GM23248 (cell line): ENCODE data around the gene TRIM69. TPM values are rescaled to one million over a fixed set of nuclear protein-coding genes. Genes with fewer than 3 reads are reported as not detected.
"Not testable (repeated sequence)": the region's sequence is repeated elsewhere in the genome, so short reads cannot be mapped to it uniquely, and the experiment has no call there.

Experiments
- DNase-seq: peaks from one replicate; pipeline ENCODE4 v3.0.0-alpha.2; 2015
- H2AFZ ChIP-seq: fragments of 200-600 bp; sonication (generic); 2 replicates; pipeline ENCODE4 v1.6.1; 2016; ENCODE audit warnings: antibody characterized with exemption
- H3F3A ChIP-seq: fragments of 200-600 bp; sonication (generic); 2 replicates; pipeline ENCODE4 v1.6.1; 2016; ENCODE audit warnings: mild to moderate bottlenecking, antibody characterized with exemption, mixed run types; ENCODE audit not compliant: insufficient read depth
- H3K27ac ChIP-seq: fragments of 200-600 bp; sonication (generic); 2 replicates; pipeline ENCODE4 v1.5.1; 2016; ENCODE audit warnings: mild to moderate bottlenecking
- H3K27me3 ChIP-seq: fragments of 200-600 bp; sonication (generic); replicated peaks from 2 replicates; pipeline ENCODE4 v1.6.1; 2016; ENCODE audit warnings: mild to moderate bottlenecking; ENCODE audit not compliant: insufficient read depth
- H3K36me3 ChIP-seq: fragments of 200-600 bp; sonication (generic); 2 replicates; pipeline ENCODE4 v1.6.1; 2016; ENCODE audit warnings: low read depth, mild to moderate bottlenecking
- H3K4me1 ChIP-seq: fragments of 200-600 bp; sonication (generic); 2 replicates; pipeline ENCODE4 v1.6.1; 2016; ENCODE audit warnings: mild to moderate bottlenecking; ENCODE audit not compliant: insufficient read depth
- H3K4me2 ChIP-seq: fragments of 200-600 bp; sonication (generic); one replicate; pipeline ENCODE4 v1.6.1; 2016; ENCODE audit warnings: mild to moderate bottlenecking; ENCODE audit not compliant: unreplicated experiment
- H3K4me3 ChIP-seq: fragments of 200-600 bp; sonication (generic); 2 replicates; pipeline ENCODE4 v1.5.1; 2016; ENCODE audit warnings: mild to moderate bottlenecking
- H3K79me2 ChIP-seq: fragments of 200-600 bp; sonication (generic); 2 replicates; pipeline ENCODE4 v1.6.1; 2016; ENCODE audit warnings: mild to moderate bottlenecking; ENCODE audit not compliant: insufficient read depth
- H3K9ac ChIP-seq: fragments of 200-600 bp; sonication (generic); 2 replicates; pipeline ENCODE4 v1.6.1; 2016; ENCODE audit warnings: mild to moderate bottlenecking
- H3K9me2 ChIP-seq: fragments of 200-600 bp; sonication (generic); 2 replicates; pipeline ENCODE4 v1.6.1; 2016; ENCODE audit warnings: mixed run types, mild to moderate bottlenecking, moderate library complexity; ENCODE audit not compliant: insufficient read depth
- H3K9me3 ChIP-seq: fragments of 200-600 bp; sonication (generic); one replicate; pipeline ENCODE4 v1.6.1; 2017; ENCODE audit warnings: low read depth
- H4K20me1 ChIP-seq: fragments of 200-600 bp; sonication (generic); 2 replicates; pipeline ENCODE4 v1.6.0; 2016; ENCODE audit not compliant: insufficient read depth
- EZH2 ChIP-seq: fragments of 200-600 bp; sonication (generic); IDR thresholded peaks from 2 replicates; pipeline ENCODE4 v1.6.1; 2018; ENCODE audit warnings: antibody characterized with exemption, mild to moderate bottlenecking; ENCODE audit not compliant: insufficient read depth, poor library complexity, severe bottlenecking
- EZH2phosphoT487 ChIP-seq: fragments of 200-600 bp; sonication (generic); IDR thresholded peaks from 2 replicates; pipeline ENCODE4 v1.6.1; 2018; ENCODE audit warnings: antibody characterized with exemption, moderate library complexity, mild to moderate bottlenecking, low read depth; ENCODE audit not compliant: insufficient read depth
- WGBS, 2 experiments: methylation state at CpG; one replicate each; pipeline ENCODE4 v1.1.6; 2015 to 2017; ENCODE audit warnings: low lambda C conversion rate in 2 of 2, low coverage in 1 of 2; ENCODE audit errors: missing lambda C conversion rate in 2 of 2; 5-methylcytosine and 5-hydroxymethylcytosine counted together
- in situ Hi-C: fragments of 300-500 bp; cut with MboI; formaldehyde crosslinking; loops from 2 replicates; pipeline ENCODE4 v1.15.0; 2020
- polyA plus RNA-seq: library from polyadenylated mRNA; unstranded; fragments of >200 nt; fragmentation: Nextera tagmentation; extraction: Ambion mirVana; gene quantifications from 2 replicates; pipeline ENCODE4 v1.2.1, GENCODE V29; 2016
- total RNA-seq: library from RNA; depleted of rRNA; stranded (reverse); fragments of >200 nt; shearing (Covaris generic); gene quantifications from 2 replicates; pipeline ENCODE4 v1.2.3, GENCODE V29; 2014

Gene TRIM69
- total and polyA plus RNA-seq, 2 experiments from 2014 or later = 8.9 to 9.2 TPM

GRCh38 chr15:44782516-44782915 lies 46.2 kb downstream of the TRIM69 start:
- Histone ChIP-seq H3K27ac (no peak overlapping the region), H3K9ac (no peak overlapping the region), H3K36me3 (no peaks in the 10 kb centered on the region), H4K20me1 (no peaks in the 10 kb centered on the region), H3K4me2 (no peak overlapping the region), H3K79me2 (no peaks in the 10 kb centered on the region), H3K4me3 (no peak overlapping the region), H3K27me3 (no peaks in the 10 kb centered on the region), H2AFZ (no peak overlapping the region), H3K9me2 (no peaks in the 10 kb centered on the region), H3K9me3 (no peaks in the 10 kb centered on the region), H3F3A (no peaks in the 10 kb centered on the region), H3K4me1 (peaks cover 5% of the 10 kb centered on the region; the same call in 1 of the 2 replicates)
- TF ChIP-seq EZH2phosphoT487 (no peak), EZH2 (no peak)
- DNase-seq = no peak
- in situ Hi-C loops = no loop called here
- 64 to 69% methylated on average over 3 of the region's 3 CpGs for WGBS, 2 experiments

GRCh38 chr15:44784918-44785274 lies 48.6 kb downstream of the TRIM69 start:
- H3K9me3 ChIP-seq, H3K9me2 ChIP-seq, DNase-seq, H3K27me3 ChIP-seq, in situ Hi-C loops, H3K79me2 ChIP-seq, H4K20me1 ChIP-seq, H3K4me2 ChIP-seq, H3F3A ChIP-seq, H3K36me3 ChIP-seq, H3K4me1 ChIP-seq, H3K27ac ChIP-seq: not testable (repeated sequence)
- WGBS, 2 experiments = 46 to 53% methylated on average over 5 of the region's 5 CpGs
- peak overlapping the region; percentile 80 for H3K9ac ChIP-seq
- H2AFZ ChIP-seq = 0 out of 2 replicates have a peak overlapping the region, but pooled peaks have one; percentile 97
- H3K4me3 ChIP-seq = peak overlapping the region; percentile 77

- Histone ChIP-seq H3F3A (no peaks in the 10 kb centered on the region), H3K79me2 (no peaks in the 10 kb centered on the region), H3K36me3 (no peaks in the 10 kb centered on the region), H3K9me2 (no peaks in the 10 kb centered on the region), H3K9me3 (no peaks in the 10 kb centered on the region), H3K4me1 (peaks cover 4% of the 10 kb centered on the region; the same call in 1 of the 2 replicates), H3K27me3 (no peaks in the 10 kb centered on the region; the same call in 1 of the 2 replicates), H3K4me2 (no peak overlapping the region), H3K9ac (no peak overlapping the region), H2AFZ (no peak overlapping the region), H3K27ac (no peak overlapping the region), H3K4me3 (no peak overlapping the region), H4K20me1 (no peaks in the 10 kb centered on the region)
- no peak for TF ChIP-seq EZH2
- TF ChIP-seq EZH2phosphoT487 = no peak
- in situ Hi-C loops = no loop called here
- 46 to 48% methylated on average over 8 of the region's 8 CpGs for WGBS, 2 experiments
- DNase-seq = peak; percentile 8
These were observed 52.4 kb downstream of the TRIM69 start for GRCh38 chr15:44788748-44789147.

- Histone ChIP-seq H3K36me3 (no peaks in the 10 kb centered on the region), H3K9me2 (no peaks in the 10 kb centered on the region), H3K4me3 (no peak overlapping the region), H3K79me2 (no peaks in the 10 kb centered on the region), H3K27me3 (no peaks in the 10 kb centered on the region; the same call in 1 of the 2 replicates), H2AFZ (no peak overlapping the region), H3F3A (no peaks in the 10 kb centered on the region), H3K9ac (no peak overlapping the region), H4K20me1 (no peaks in the 10 kb centered on the region), H3K9me3 (no peaks in the 10 kb centered on the region), H3K4me1 (no peaks in the 10 kb centered on the region), H3K4me2 (no peak overlapping the region), H3K27ac (no peak overlapping the region)
- DNase-seq = no peak
- WGBS, 2 experiments = 17 to 27% methylated on average over 2 of the region's 2 CpGs
- TF ChIP-seq EZH2phosphoT487 = no peak
- TF ChIP-seq EZH2 = no peak
- in situ Hi-C loops = no loop called here
These were observed 53.9 kb downstream of the TRIM69 start for GRCh38 chr15:44790215-44790614.

- H2AFZ ChIP-seq = no peak overlapping the region
- H3K4me1 ChIP-seq = no peaks in the 10 kb centered on the region
- no peak for DNase-seq
- no peak overlapping the region for H3K9ac ChIP-seq
- no peaks in the 10 kb centered on the region for H3K9me3 ChIP-seq
- H4K20me1 ChIP-seq = no peaks in the 10 kb centered on the region
- TF ChIP-seq EZH2 = no peak
- no peaks in the 10 kb centered on the region for H3K9me2 ChIP-seq
- no peak overlapping the region for H3K4me3 ChIP-seq
- no peaks in the 10 kb centered on the region for H3K36me3 ChIP-seq
- no peaks in the 10 kb centered on the region for H3K79me2 ChIP-seq
- H3F3A ChIP-seq = no peaks in the 10 kb centered on the region
- H3K27me3 ChIP-seq = no peaks in the 10 kb centered on the region; the same call in 1 of the 2 replicates
- WGBS, 2 experiments = 83 to 90% methylated on average over 3 of the region's 3 CpGs
- no peak overlapping the region for H3K27ac ChIP-seq
- H3K4me2 ChIP-seq = no peak overlapping the region
- in situ Hi-C loops = no loop called here
These were observed 54.3 kb downstream of the TRIM69 start for GRCh38 chr15:44790656-44791055.
